ENCODE measurements around the gene KSR2. TPM values are rescaled to one million over a fixed set of nuclear protein-coding genes. Genes with fewer than 3 reads are reported as not detected.

Gene KSR2
- total RNA-seq, 1 experiment from 2014 or later, result 1.3 TPM

- Histone ChIP-seq H3K4ac (ENCODE audit: low read depth, low read length) (no peak overlapping the region), H3K23me2 (ENCODE audit: insufficient read length, low read depth, low read length, poor library complexity, severe bottlenecking) (no peaks in the 10 kb centered on the region), H3K4me2 (ENCODE audit: insufficient read depth, insufficient read length, low read length) (no peak overlapping the region), H3K79me1 (ENCODE audit: insufficient read depth, low read depth, low read length, poor library complexity, severe bottlenecking) (no peaks in the 10 kb centered on the region), H3T11ph (ENCODE audit: low read length) (no peak overlapping the region), H3K9me3 (ENCODE audit: control insufficient read depth, low read depth, low read length) (no peaks in the 10 kb centered on the region), H3K23ac (ENCODE audit: insufficient read length, low read depth, low read length) (no peak overlapping the region), H2BK20ac (ENCODE audit: low read depth, low read length, poor library complexity, severe bottlenecking) (no peak overlapping the region), H3K9ac (ENCODE audit: extremely low read depth, insufficient read length, low read length) (no peak overlapping the region), H3K27me3 (ENCODE audit: insufficient read depth, low read length) (no peaks in the 10 kb centered on the region), H4K8ac (replicated peaks; ENCODE audit: insufficient read length, low read depth, low read length) (no peak overlapping the region), H2AK5ac (ENCODE audit: insufficient read length, low read length) (no peak overlapping the region), H3K4me1 (ENCODE audit: insufficient read depth, low read length) (no peaks in the 10 kb centered on the region), H3K56ac (ENCODE audit: insufficient read length, low read depth, low read length) (no peak overlapping the region), H4K5ac (ENCODE audit: insufficient read length, low read depth, low read length) (no peak overlapping the region), H3K14ac (ENCODE audit: insufficient read depth, low read length) (no peak overlapping the region), H2BK5ac (ENCODE audit: insufficient read length, low read length) (no peak overlapping the region), H2BK15ac (ENCODE audit: low read depth, low read length) (no peak overlapping the region), H2BK12ac (ENCODE audit: insufficient read length, low read depth, low read length) (no peak overlapping the region), H2BK120ac (ENCODE audit: low read depth, low read length, poor library complexity, severe bottlenecking) (no peak overlapping the region), H2AFZ (ENCODE audit: low read length) (no peak overlapping the region), H3K27ac (ENCODE audit: insufficient read length, low read depth, low read length) (no peak overlapping the region), H3K79me2 (ENCODE audit: insufficient read depth, low read length) (no peaks in the 10 kb centered on the region), H3K18ac (ENCODE audit: insufficient read length, low read depth, low read length) (no peak overlapping the region), H4K91ac (ENCODE audit: insufficient read length, low read depth, low read length) (no peak overlapping the region), H4K20me1 (ENCODE audit: control insufficient read depth, insufficient read depth, insufficient read length) (no peaks in the 10 kb centered on the region)
- Mint-ChIP-seq H3K4me1 (peaks cover 3 to 4% of the 10 kb centered on the region in 2 experiments; a peak in 3 of 4 replicates), H3K27me3 (ENCODE audit: low read depth) (no peaks in the 10 kb centered on the region), H3K36me3 (ENCODE audit: insufficient read depth in 1 of 3, low read depth in 3 of 3) (no peaks in the 10 kb centered on the region; a peak in 1 of 7 replicates), H3K9me3 (peaks cover 3 to 9% of the 10 kb centered on the region in 2 experiments; a peak in 2 of 5 replicates), H3K4me3 (no peak overlapping the region), H3K27ac (no peak overlapping the region)
- TF ChIP-seq, protein P1, sequence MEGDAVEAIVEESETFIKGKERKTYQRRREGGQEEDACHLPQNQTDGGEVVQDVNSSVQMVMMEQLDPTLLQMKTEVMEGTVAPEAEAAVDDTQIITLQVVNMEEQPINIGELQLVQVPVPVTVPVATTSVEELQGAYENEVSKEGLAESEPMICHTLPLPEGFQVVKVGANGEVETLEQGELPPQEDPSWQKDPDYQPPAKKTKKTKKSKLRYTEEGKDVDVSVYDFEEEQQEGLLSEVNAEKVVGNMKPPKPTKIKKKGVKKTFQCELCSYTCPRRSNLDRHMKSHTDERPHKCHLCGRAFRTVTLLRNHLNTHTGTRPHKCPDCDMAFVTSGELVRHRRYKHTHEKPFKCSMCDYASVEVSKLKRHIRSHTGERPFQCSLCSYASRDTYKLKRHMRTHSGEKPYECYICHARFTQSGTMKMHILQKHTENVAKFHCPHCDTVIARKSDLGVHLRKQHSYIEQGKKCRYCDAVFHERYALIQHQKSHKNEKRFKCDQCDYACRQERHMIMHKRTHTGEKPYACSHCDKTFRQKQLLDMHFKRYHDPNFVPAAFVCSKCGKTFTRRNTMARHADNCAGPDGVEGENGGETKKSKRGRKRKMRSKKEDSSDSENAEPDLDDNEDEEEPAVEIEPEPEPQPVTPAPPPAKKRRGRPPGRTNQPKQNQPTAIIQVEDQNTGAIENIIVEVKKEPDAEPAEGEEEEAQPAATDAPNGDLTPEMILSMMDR (conservative IDR thresholded peaks at IDR 0.05), result no peak
- DNase-seq, result peak; percentile 2
- no CpG with 5 or more reads among the region's 1 CpG for WGBS (ENCODE audit: extremely low coverage, insufficient read length, low lambda C conversion rate)
These were observed 235.3 kb downstream of the KSR2 start for GRCh38 chr12:117733549-117733805.

Measured in H9 (cell line).